ENCODE results near the gene AVL9.
"Not testable (repeated sequence)": the region's sequence is repeated elsewhere in the genome, so short reads cannot be mapped to it uniquely, and the experiment has no call there.

AVL9 gene

DNA sequence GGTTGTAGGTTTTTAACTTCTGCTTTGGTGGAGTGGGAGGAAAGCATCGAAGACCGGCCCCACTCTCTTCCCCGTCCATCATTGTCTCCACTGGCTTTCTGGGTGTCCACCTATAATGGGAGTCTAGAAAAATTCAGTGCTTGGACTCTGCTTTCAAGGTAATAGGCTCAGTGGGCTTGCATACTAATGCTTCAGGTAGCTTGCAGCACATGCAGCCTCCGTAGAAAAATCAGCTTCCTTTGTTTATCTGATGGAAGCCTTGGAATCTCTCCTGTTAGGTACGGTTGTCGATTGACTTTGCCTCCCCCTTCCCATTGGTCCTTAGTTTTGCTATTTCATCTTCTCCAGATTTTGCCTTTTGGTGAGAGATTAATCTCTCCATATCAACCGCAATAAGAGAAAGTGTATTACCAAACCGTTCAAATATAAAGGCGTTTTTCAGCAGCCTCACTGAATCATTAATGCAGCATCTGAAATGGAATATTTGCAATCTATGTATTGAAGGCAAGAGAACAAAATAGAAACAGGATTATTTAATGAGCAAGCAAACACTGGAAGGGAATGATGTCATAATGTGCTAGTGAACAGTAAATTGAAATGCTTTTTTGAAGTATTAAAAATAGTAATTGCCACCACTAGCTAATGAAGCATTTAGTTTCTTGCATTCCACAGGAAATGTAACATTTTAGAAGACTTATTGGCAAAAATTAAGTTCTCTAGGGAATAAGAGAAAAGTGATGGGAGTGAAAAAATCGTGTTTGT is 944 bp downstream of the AVL9 start:
- DNase-seq, result no peak

DNA sequence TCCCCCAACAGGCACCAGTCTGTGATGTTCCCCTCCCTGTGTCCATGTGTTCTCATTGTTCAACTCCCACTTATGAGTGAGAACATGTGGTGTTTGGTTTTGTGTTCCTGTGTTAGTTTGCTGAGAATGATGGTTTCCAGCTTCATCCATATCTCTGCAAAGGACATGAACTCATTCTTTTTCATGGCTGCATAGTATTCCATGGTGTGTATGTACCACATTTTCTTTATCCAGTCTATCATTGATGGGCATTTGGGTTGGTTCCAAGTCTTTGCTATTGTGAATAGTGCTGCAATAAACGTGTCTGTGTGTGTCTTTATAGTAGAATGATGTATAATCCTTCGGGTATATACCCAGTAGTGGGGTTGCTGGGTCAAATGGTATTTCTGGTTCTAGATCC is 4.5 kb downstream of the AVL9 start:
- not testable (repeated sequence) for DNase-seq

DNA sequence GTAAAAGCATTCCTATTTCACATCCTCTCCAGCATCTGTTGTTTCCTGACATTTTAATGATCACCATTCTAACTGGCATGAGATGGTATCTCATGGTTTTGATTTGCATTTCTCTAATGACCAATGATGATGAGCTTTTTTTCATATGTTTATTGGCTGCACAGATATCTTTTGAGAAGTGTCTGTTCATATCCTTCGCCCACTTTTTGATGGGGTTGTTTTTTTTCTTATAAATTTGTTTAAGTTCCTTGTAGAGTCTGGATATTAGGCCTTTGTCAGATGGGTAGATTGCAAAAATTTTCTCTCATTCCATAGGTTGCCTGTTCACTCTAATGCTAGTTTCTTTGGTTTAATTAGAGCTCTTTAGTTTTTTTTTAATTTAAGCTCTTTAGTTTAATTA is 4.9 kb downstream of the AVL9 start:
- DNase-seq, result not testable (repeated sequence)

DNA sequence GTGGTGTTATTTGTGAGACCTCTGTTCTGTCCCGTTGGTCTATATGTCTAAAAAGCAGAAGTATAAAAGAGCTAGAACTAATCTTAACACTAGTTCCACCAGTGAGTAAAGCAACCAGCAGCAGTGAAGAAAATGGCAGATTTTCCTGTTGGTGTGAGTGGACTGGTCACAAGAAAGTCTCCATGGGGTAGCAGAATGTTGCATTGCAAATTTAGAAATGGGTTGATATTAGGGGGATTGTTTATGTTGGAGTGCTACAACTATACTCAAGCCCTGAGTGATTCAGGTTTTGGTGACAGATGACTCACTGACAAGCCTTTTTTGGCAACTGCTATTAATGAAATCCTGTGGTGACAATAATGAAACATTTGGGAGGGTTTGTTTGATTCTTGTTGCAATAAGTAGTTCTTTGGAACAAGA is 5.6 kb downstream of the AVL9 start:
- no peak for DNase-seq

DNA sequence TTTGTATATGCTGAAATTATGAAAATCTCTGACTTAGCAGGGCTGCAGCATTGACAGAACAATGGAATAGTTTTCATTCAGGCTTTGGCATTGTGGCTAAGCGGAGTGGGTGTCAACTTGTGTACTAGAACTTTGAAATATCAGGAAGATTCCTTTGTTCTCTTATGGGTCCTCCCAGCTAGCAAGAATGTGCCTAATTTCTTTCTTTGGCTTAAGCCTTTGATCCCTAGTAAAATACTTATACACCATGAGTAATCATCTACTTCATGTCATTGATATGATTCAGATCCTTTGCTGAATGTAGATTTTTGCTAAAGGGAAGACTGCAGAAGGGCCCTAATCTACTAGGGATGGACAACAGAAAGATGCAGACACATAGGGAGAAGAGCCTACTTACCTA is 6.2 kb downstream of the AVL9 start:
- no peak for DNase-seq

DNA sequence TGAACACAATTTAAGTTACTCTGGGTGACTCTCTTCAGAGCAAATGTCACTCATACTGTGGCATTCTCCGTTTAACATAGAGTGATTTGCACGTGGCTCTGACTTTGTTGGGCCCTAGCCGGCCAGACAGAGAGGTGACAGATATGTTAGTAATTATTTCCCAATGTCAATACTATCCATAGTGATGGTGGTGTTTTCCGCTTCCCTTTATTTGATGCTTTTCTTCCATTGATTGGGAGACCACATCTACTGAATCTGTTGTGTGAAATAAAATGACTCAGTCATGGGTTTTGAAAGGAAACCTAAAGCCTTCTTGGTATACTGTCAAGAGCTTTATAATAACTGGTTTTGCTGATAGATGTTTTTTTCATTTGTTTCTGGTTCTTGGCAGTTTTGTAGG is 7.4 kb downstream of the AVL9 start:
- no peak for DNase-seq

DNA sequence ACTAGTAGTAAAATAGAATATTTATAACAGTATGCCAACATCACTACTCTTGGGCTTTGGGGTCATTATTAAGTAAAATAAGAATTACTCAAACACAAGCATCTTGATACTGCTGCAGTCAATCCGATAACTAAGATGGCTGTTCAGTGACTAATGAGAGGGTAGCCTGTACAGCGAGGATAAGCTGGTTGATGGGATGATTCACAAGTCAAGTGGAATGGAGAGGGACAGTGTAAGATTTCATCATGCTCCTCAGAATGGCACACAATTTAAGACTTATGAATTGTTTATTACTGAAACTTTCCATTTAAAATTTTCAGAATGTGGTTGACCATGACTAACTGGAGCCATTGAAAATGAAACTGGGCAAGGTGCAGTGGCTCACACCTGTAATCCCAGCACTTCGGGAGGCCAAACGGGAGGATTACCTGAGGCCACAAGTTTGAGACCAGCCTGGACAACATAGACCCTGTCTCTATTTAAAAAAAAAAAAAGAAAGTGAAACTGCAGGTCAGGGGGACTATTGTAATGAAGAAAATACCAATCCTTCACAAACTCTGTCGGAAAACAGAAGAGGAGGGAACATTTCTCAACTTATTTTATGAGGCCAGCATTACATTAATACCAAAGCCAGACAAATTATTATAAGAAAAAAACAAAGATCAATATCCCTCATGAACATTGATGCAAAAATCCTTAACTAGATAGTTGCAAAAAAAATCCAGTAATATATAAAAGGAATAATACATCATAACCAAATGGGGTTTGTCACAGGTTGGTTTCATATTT is 11.2 kb downstream of the AVL9 start:
- DNase-seq, result no peak

DNA sequence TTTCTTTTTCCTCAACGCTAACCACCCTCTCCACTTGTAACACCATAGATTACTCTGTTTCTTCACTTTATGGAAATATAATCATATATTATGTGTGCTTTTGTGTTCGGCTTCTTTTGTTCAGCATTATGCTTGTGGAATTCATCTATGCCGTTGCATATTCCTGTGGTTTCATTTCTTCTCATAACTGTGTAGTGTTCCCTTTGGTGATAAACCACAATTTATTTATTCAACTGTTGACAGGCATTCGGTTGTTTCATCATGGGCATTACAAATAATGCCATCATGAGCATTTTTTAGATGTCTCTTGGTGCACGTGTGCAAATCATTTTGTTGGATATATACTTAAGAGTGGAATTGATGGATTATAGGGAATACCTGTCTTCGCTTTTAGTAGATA is 12.1 kb downstream of the AVL9 start:
- no peak for DNase-seq

DNA sequence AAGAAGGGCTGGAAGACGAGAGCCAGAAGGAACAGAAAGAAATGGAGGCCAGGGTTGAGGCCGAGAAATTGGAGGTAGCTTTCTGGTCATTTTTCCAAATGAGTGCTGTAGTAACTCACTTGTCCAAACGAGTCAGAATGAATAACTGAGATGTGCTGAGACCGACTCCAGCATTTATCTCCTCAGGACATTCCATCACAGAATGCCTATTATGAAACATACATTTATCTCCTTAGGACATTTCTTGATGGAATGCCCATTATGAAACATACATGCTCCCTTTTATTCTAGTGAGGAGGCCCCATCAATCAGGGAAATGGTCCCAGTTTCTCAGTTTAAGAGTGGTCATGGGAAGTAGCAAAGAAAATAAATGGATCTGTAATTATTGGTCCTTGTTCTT is 16.5 kb downstream of the AVL9 start:
- no peak for DNase-seq

DNA sequence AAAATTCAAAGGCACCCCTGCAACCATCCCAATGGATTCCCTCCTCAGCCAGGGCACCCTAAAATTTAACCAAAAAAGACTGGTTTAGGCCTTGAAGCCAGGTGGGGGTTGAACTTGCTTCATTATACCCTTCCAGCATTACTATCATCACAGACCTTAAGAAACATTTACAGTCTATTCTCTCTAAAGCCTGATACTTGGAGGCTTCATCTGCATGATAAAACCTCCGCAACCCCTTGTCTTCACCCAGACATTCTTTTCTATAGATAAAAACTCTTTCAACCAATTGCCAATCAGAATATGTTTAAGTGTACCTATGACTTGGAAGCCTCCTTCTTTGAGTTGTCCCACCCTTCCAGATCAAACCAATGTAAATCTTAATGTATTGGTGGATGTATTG is 17.9 kb downstream of the AVL9 start:
- no peak for DNase-seq

DNA sequence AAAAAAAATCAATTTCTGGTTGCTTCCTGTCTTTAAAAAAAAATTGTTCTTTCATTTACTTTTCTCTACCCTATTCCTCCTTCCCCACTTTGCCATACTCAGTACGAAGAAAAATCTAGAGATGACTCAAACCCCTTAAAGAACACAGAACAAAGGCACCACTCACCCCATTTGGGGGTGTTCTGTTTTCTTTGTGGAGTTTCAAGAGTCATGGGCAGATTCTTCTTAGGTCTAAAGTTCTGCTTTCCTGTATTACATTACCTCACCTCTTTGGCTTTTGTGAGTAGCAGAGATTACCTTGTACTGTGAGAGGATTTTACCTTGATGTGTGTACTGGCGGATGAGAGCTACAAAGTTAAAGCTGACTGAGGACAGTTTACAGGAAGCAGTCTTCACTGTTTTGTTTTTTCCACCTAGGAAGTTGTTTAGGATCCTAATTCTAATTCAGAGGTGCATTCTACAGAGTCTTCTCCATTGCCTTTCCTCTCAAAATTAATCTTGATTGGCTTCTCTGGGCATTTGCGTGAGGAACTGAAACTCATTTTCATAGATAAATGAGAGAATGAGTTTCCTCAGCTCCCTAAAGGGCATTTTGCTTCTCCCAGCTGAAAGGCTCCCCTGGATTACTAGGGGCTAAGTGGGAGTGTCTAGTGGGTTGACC is 20.7 kb downstream of the AVL9 start:
- DNase-seq, result no peak

DNA sequence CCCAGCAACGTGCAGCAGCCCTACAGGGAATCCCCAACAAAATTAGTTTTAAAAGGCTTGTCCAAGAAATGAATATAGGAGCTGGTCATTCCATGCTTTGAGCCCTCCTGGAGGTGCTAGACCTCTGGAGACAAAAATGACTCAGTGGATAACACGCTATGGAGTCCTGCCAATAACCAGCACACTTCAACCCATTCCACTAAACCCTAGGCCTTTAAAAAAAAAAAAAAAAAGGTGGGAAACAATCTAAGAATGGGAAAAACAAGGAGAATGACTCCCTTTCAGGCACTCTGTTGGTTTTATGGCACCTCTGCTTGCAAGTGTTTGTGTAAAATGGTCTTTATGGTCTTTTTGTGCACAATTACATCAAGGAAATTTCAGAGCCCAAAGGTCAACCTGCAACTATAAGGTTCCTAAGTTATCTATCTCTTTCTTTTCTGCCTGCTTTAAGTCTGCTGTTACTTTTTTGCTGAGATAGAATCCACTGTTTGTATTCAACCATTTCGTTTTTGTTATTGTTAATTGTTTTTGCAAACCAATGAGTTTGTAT is 21.3 kb downstream of the AVL9 start:
- no peak for DNase-seq

DNA sequence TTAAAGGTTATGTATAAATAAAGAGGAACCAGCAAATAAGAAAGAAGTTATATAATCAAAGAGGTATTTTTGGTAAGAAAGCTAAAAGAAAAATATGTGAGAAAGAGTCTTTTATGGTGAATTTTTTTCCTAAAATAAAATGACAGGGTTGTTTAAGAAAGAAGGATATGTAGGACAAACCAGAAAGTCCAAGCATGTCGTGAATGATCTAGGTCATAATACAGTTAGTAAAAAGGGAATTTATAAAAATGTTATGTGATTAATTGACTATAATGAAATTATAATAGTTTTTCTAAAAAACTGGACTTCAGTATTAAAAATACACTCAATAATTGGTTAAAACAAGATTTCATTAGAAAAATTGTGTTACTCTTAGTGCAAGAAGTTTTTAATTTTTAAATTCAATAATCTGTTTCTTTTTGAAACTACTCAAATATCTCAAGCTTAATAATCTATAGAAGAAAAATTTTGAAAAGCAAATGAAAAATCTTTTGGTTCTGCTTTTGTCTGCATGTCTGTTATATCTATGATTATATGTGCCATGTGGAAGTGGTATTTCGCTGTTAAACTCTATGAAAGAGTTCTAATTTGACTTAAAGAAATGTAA is 23.3 kb downstream of the AVL9 start:
- no peak for DNase-seq

DNA sequence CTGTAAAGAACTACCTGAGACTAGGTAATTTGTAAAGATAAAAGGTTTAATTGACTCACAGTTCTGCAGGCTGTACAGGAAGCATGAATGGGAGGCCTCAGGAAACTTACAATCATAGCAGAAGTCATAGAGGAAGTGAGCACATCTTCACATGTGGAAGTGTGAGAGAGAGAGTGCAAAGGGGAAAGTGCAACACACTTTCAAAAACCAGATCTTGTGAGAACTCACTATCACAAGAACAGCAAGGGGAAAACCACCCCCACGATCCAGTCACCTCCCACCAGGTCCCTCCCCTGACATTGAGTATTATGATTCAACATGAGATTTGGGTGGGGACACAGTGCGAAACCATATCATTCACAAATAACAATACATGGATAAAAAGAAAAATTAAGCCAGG is 24.5 kb downstream of the AVL9 start:
- no peak for DNase-seq

DNA sequence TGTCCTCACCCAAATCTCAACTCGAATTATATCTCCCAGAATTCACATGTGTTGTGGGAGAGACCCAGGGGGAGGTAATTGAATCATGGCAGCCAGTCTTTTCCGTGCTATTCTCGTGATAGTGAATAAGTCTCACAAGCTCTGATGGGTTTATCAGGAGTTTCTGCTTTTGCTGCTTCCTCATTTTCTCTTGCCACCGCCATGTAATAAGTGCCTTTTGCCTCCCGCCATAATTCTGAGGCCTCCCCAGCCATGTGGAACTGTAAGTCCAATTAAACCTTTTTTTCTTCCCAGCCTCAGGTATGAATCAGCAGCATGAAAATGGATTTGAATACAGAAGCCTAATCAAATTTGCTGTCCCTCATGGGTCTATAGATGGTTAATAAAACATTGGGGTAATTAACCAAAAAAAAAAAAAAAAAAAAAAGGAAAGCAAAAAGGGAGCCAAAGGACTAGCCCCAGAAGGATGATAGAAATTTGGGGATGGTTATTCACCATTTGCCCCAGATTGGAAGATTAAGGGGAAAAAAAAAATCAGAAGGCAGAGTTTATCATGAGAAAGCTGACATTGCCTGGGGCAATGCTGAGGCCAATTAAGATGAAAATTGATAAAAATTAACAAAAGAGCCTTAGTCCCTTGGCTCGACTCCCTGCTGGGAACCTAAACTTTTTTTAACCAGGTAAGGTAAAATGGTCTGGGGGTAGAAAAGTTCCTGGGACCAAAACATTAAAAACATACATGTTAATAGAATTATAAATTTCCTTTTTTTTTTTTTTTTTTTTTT is 27.6 kb downstream of the AVL9 start:
- DNase-seq, result no peak

DNA sequence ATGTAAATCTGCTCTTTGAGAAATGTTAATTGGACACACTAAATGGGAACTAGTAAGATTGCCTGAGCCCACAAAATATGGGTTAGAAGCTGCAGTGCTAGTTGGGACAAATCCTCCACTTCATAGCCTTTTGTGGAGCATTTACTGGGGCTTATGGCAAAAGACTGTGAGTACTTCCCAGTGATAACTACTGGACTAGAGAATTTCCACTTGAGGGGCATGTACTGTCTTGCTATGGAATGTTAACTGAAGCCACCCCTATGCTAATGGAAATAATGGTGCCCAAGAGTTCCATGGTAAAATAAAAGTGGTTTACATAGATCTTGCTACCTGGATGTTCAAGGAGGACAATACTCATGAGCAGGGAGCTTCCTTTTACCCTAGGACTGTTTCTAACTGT is 29.3 kb downstream of the AVL9 start:
- DNase-seq, result no peak

DNA sequence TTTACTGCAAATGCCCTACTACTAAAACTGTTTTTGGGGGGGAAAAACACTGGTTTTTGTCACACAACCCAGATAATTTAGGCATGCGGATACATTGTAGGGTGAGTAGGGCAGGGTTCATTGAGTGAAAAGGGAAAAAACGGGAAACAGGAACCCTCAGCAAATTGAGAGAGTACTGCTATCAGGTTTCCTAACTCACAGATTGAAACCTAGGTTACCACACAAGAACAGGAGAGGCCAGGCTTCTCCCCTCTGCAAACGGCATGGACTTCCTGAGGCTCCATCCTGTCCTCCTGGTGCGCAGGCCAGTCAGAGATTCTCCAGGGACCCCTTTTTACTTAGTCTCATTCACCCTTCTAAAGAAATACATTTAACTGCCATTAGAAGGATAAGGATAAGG is 30.6 kb downstream of the AVL9 start:
- no peak for DNase-seq

DNA sequence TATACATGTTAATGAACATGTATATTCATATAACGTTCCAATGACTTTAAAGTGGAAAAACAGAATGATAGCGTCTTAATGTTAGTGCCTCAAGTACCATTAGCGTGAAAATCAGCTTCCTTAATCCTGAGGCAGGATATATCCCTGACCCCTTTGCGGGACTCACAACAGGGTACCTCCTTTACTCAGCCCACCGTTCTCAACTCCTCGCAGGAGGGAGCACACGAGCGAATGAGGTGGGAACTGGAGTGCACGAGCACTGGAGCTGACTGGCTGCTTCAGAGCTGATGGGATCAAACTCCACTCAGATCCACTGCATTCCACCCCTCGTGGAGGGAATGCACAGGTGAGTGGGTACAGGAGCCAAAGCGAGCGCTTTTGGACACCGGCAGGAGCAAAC is 36.1 kb downstream of the AVL9 start:
- no peak for DNase-seq

DNA sequence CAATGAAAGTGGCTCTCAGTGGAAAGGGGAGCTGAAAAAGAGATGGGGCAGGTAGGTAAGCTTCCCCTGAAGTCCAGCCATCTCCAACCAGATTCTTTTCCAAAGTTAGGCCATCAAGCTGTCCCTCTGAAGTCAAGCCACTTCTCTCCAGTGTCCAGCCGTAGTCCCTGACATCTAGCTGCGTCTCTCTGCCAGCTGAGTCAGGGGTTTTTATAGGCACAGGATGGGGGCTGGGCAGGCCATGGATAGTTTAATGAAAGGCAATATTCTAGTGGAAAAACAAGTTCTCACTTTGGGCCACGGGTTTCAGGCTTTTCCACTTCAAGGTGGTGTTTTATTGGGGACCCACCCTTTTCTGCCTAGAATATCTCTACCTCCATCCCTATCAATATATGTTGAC is 36.8 kb downstream of the AVL9 start:
- DNase-seq, result no peak

DNA sequence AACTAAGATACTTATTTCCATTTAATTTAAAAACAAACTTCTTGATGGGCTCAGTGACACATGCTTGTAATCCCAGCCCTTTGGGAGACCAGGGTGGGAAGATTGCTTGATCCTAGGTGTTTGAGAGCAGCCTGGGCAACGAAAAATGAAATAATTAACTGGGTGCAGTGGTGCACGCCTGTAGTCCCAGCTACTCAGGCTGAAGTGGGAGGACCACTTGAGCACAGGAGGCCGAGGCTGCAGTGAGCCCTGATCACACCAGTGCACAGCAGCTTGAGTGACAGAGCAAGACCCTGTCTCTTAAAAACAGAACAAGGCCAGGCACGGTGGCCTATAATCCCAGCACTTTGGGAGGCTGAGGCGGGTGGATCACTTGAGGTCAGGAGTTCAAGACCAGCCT is 37.4 kb downstream of the AVL9 start:
- DNase-seq, result no peak

DNA sequence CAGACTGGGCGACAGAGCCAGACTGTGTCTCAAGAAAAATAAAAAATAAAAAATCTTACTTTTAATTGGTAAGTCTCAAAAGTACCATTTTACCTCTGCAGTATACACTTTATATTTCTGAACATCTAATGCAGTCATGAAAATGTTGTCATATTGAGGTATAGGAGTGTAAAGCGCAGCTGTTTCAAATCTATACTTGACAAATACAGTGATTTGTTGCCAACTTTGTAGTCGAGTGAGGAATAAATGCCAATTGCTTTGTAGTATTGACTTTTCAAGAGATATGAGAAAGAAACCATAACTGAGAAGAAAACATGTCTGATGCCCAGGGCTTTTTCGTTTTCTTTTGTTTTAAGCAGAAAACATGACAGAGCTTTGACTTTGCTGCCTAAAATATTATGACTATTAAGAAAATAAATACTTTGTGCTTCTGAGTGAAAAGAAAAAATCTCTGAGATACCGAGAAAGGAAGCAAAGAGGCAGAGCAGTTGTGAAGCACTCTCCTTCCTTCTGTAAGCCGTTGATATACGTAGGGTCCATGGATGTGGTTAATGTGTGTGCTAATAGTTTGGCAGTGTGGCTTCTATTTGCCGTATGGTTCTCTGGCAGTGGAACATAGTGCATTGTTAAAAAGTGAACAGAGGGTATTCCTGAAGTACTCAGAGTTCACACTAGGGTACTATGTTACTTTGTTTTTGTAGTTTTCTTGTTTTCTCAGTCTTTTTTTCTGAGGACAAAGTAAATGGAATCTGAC is 38.2 kb downstream of the AVL9 start:
- DNase-seq, result no peak
